PC-3 (cell line): ENCODE measurements around the gene ARL3. TPM values are rescaled to one million over a fixed set of nuclear protein-coding genes. Genes with fewer than 3 reads are reported as not detected.

Experiments
- ATAC-seq: fragments of 200-7000 bp; cut with Tn5 transposase; 2 replicates; pipeline ENCODE4 v1.9.1; 2020; ENCODE audit warnings: mild to moderate bottlenecking, moderate library complexity
- BruUV-seq: library from RNA; stranded (reverse); fragments of 400-500 nt; replicated peaks from 2 replicates; lab custom pipeline; 2021; lab: Mats Ljungman, UMichigan
- CTCF ChIA-PET: fragments of 300-600 bp; sonication (Branson Sonifier 250); formaldehyde crosslinking; loops from one replicate; lab custom pipeline; 2022; ENCODE audit warnings: antibody characterized with exemption; lab: Charles Lee
- POLR2A ChIA-PET: fragments of 300-600 bp; sonication (Branson Sonifier 250); formaldehyde crosslinking; loops from one replicate; lab custom pipeline; 2022; ENCODE audit warnings: antibody characterized with exemption; ENCODE audit not compliant: unreplicated experiment; lab: Charles Lee
- DNase-seq: peaks from one replicate; pipeline ENCODE4 v3.0.0-alpha.2; 2015
- H2AFZ ChIP-seq: fragments of 300-600 bp; sonication (generic); 2 replicates; pipeline ENCODE4 v1.6.0; 2016; ENCODE audit warnings: antibody characterized with exemption, low read length
- H3F3A ChIP-seq: fragments of 300-600 bp; sonication (generic); one replicate; pipeline ENCODE4 v1.6.0; 2017; ENCODE audit warnings: antibody characterized with exemption, low read length, control low read depth, mild to moderate bottlenecking; ENCODE audit not compliant: unreplicated experiment
- H3K27ac ChIP-seq: fragments of 300-600 bp; sonication (generic); 2 replicates; pipeline ENCODE4 v1.5.1; 2016; ENCODE audit warnings: mild to moderate bottlenecking, low read length
- H3K27me3 ChIP-seq: fragments of 300-600 bp; sonication (generic); 2 replicates; pipeline ENCODE4 v1.6.1; 2016; ENCODE audit warnings: low read length, mixed read lengths
- H3K36me3 ChIP-seq: fragments of 300-600 bp; sonication (generic); 2 replicates; pipeline ENCODE4 v1.6.1; 2016; ENCODE audit warnings: low read depth, mixed run types, low read length, mixed read lengths
- H3K4me1 ChIP-seq: fragments of 300-600 bp; sonication (generic); 2 replicates; pipeline ENCODE4 v1.5.1; 2016; ENCODE audit warnings: low read length; ENCODE audit not compliant: insufficient read depth
- H3K4me2 ChIP-seq: fragments of 300-600 bp; sonication (generic); 2 replicates; pipeline ENCODE4 v1.6.0; 2016; ENCODE audit warnings: low read length
- H3K4me3 ChIP-seq: fragments of 300-600 bp; sonication (generic); 2 replicates; pipeline ENCODE4 v1.5.1; 2016; ENCODE audit warnings: mild to moderate bottlenecking, low read length, mixed read lengths
- H3K79me2 ChIP-seq: fragments of 300-600 bp; sonication (generic); 2 replicates; pipeline ENCODE4 v1.6.1; 2017; ENCODE audit warnings: low read length, mixed read lengths
- H3K9ac ChIP-seq: fragments of 300-600 bp; sonication (generic); 2 replicates; pipeline ENCODE4 v1.6.0; 2016; ENCODE audit warnings: mild to moderate bottlenecking, low read length
- H3K9me2 ChIP-seq: fragments of 300-600 bp; sonication (generic); replicated peaks from 2 replicates; pipeline ENCODE4 v1.6.1; 2016; ENCODE audit warnings: mixed run types, low read length, mixed read lengths
- H3K9me3 ChIP-seq: fragments of 300-600 bp; sonication (generic); 2 replicates; pipeline ENCODE4 v1.6.1; 2016; ENCODE audit warnings: low read length, mixed read lengths
- H4K20me1 ChIP-seq: fragments of 300-600 bp; sonication (generic); 2 replicates; pipeline ENCODE4 v1.6.1; 2016; ENCODE audit warnings: low read length, mixed read lengths
- CTCF ChIP-seq: fragments of 300-600 bp; sonication (generic); conservative IDR thresholded peaks from 2 replicates; pipeline ENCODE4 v1.5.1; 2017; ENCODE audit warnings: antibody characterized with exemption, low read depth, mild to moderate bottlenecking, low read length
- EZH2 ChIP-seq: fragments of 300-600 bp; sonication (generic); IDR thresholded peaks from one replicate; pipeline ENCODE4 v1.6.1; 2017; ENCODE audit warnings: antibody characterized with exemption, mild to moderate bottlenecking, low read length; ENCODE audit not compliant: unreplicated experiment
- EZH2phosphoT487 ChIP-seq: fragments of 300-600 bp; sonication (generic); IDR thresholded peaks from 2 replicates; pipeline ENCODE4 v1.6.1; 2018; ENCODE audit warnings: mild to moderate bottlenecking, antibody characterized with exemption, low read length, borderline replicate concordance
- intact Hi-C: fragments of 100-400 bp; cut with micrococcal nuclease; formaldehyde crosslinking; loops from 2 replicates; pipeline ENCODE4 v1.9.0; 2023
- total RNA-seq: library from RNA; depleted of rRNA; stranded (reverse); fragments of >200 nt; gene quantifications from 2 replicates; pipeline ENCODE4 v1.2.3, GENCODE V29; 2014

Gene ARL3
- total RNA-seq, 1 experiment from 2014 or later: 2.8 TPM

- Histone ChIP-seq H3K9ac (no peak overlapping the region), H3K9me2 (no peaks in the 10 kb centered on the region), H4K20me1 (no peaks in the 10 kb centered on the region), H3K36me3 (no peaks in the 10 kb centered on the region), H3K27ac (no peak overlapping the region), H2AFZ (no peak overlapping the region), H3K27me3 (no peaks in the 10 kb centered on the region), H3K79me2 (no peaks in the 10 kb centered on the region), H3K4me2 (no peak overlapping the region), H3F3A (no peaks in the 10 kb centered on the region), H3K4me3 (no peak overlapping the region), H3K9me3 (no peaks in the 10 kb centered on the region), H3K4me1 (peaks cover 12% of the 10 kb centered on the region; the same call in 1 of the 2 replicates)
- DNase-seq (no peak), ATAC-seq (no peak)
- intact Hi-C loops: no loop called here
- ChIA-PET CTCF (no interaction called here), POLR2A (no interaction called here)
- TF ChIP-seq CTCF (no peak), EZH2 (no peak), EZH2phosphoT487 (no peak)
- no TSS peak for BruUV-seq
Observed at GRCh38 chr10:102673236-102673818, 40.9 kb downstream of the ARL3 start.

GRCh38 chr10:102670871-102671434 lies 43.2 kb downstream of the ARL3 start:
- Histone ChIP-seq H3K27me3 (no peaks in the 10 kb centered on the region), H4K20me1 (no peaks in the 10 kb centered on the region), H3F3A (no peaks in the 10 kb centered on the region), H3K9me3 (no peaks in the 10 kb centered on the region), H3K4me1 (peaks cover 12% of the 10 kb centered on the region; the same call in 1 of the 2 replicates), H2AFZ (no peak overlapping the region), H3K4me3 (no peak overlapping the region), H3K4me2 (no peak overlapping the region), H3K9ac (no peak overlapping the region), H3K79me2 (no peaks in the 10 kb centered on the region), H3K27ac (no peak overlapping the region), H3K9me2 (no peaks in the 10 kb centered on the region), H3K36me3 (no peaks in the 10 kb centered on the region)
- ChIA-PET CTCF (interaction anchor here (0.5 to 0.6 kb wide), 2 partner anchors 85 to 173 kb away, joined by 3 to 4 read pairs; no protein-coding TSS in a partner anchor), POLR2A (no interaction called here)
- ATAC-seq: no peak
- TF ChIP-seq EZH2 (no peak), EZH2phosphoT487 (no peak), CTCF (no peak)
- no peak for DNase-seq
- intact Hi-C loops: no loop called here
- no TSS peak for BruUV-seq
